Central memory CD4-positive, alpha-beta T cell (primary cell): ENCODE measurements around the gene ZC3H10.
"Not testable (repeated sequence)": the region's sequence is repeated elsewhere in the genome, so short reads cannot be mapped to it uniquely, and the experiment has no call there.

Experiments
- DNase-seq: peaks from one replicate; pipeline ENCODE4 v3.0.0; 2022

Gene ZC3H10

GRCh38 chr12:56156464-56157200 is 38.6 kb downstream of the ZC3H10 start:
- DNase-seq = not testable (repeated sequence)

GRCh38 chr12:56157201-56158028 is 39.3 kb downstream of the ZC3H10 start:
- peak; percentile 70 for DNase-seq

GRCh38 chr12:56158029-56158925 is 40.2 kb downstream of the ZC3H10 start, which contains the start of gene MYL6:
Gene MYL6, plus strand, starts transcription at chr12:56158359. Its CDS starts 43 bp downstream, at chr12:56158402.
- DNase-seq = peak; percentile 92

- DNase-seq = no peak
Measured at GRCh38 chr12:56158926-56159461, 40.9 kb downstream of the ZC3H10 start.

- DNase-seq = no peak
Measured at GRCh38 chr12:56159482-56160192, 41.6 kb downstream of the ZC3H10 start.

- peak; percentile 72 for DNase-seq
Measured at GRCh38 chr12:56160193-56160763, 42.2 kb downstream of the ZC3H10 start.

- DNase-seq = no peak
Measured at GRCh38 chr12:56160894-56161689, 43.0 kb downstream of the ZC3H10 start.

GRCh38 chr12:56161690-56162351 is 43.8 kb downstream of the ZC3H10 start:
- no peak for DNase-seq

GRCh38 chr12:56162468-56163290 is 44.6 kb downstream of the ZC3H10 start:
- no peak for DNase-seq

GRCh38 chr12:56163533-56164344 is 45.7 kb downstream of the ZC3H10 start:
- no peak for DNase-seq

GRCh38 chr12:56164345-56164729 is 46.3 kb downstream of the ZC3H10 start:
- DNase-seq = no peak

GRCh38 chr12:56165369-56165768 is 47.3 kb downstream of the ZC3H10 start:
- DNase-seq = no peak

GRCh38 chr12:56169229-56169759 is 51.2 kb downstream of the ZC3H10 start:
- DNase-seq = no peak

- no peak for DNase-seq
Measured at GRCh38 chr12:56172839-56173238, 54.8 kb downstream of the ZC3H10 start.
